ENCODE measurements around the gene ATP2A2. TPM values are rescaled to one million over a fixed set of nuclear protein-coding genes. Genes with fewer than 3 reads are reported as not detected.
"Not testable (repeated sequence)": the region's sequence is repeated elsewhere in the genome, so short reads cannot be mapped to it uniquely, and the experiment has no call there.

The ATP2A2 gene
- total and polyA plus RNA-seq, 4 experiments from 2014 or later, result 1.8 to 91.0 (median 48.0) TPM

GRCh38 chr12:110353211-110353965 lies 72.3 kb downstream of the ATP2A2 start:
- H3K27me3 Mint-ChIP-seq, result no peaks in the 10 kb centered on the region
- H3K27ac Mint-ChIP-seq, result peak overlapping the region in 3 of 7 donors; percentile 6 to 66 (median 7)
- intact Hi-C loops (cut with micrococcal nuclease), result loop anchor here (10.0 kb wide), 1 partner anchor 531 kb away; no protein-coding TSS in a partner anchor

GRCh38 chr12:110354172-110354780 lies 73.2 kb downstream of the ATP2A2 start:
- Histone ChIP-seq H3K4me1 (ENCODE audit: insufficient read depth, low read length) (peaks cover 11% of the 10 kb centered on the region), H3K4me3 (ENCODE audit: low read length in 2 of 2) (no peak overlapping the region), H3K36me3 (ENCODE audit: insufficient read depth, low read length) (no peaks in the 10 kb centered on the region), H3K27ac (ENCODE audit: low read depth, low read length) (no peak overlapping the region), H3K9me3 (ENCODE audit: control insufficient read depth in 1 of 2, low read length in 2 of 2) (no peaks in the 10 kb centered on the region), H3K27me3 (ENCODE audit: insufficient read depth, low read length) (no peaks in the 10 kb centered on the region)
- ChIA-PET CTCF (ENCODE audit: partially characterized antibody) (interaction anchor here (0.8 to 3.9 kb wide), 5 partner anchors 36 to 255 kb away, joined by 3 to 25 read pairs (median 4); no protein-coding TSS in a partner anchor), POLR2A (ENCODE audit: partially characterized antibody) (no interaction called here)
- Mint-ChIP-seq H3K4me1 (peaks cover 22 to 32% (median 28%) of the 10 kb centered on the region in 4 donors), H3K27ac (peak overlapping the region in 1 of 7 donors; percentile 7), H3K36me3 (peaks cover 0 to 7% of the 10 kb centered on the region in 2 donors), H3K27me3 (no peaks in the 10 kb centered on the region), H3K9me3 (no peaks in the 10 kb centered on the region), H3K4me3 (no peak overlapping the region)
- DNase-seq, result no peak
- intact Hi-C loops (cut with micrococcal nuclease), result loop anchor here (2.0 to 10.0 kb wide), 2 partner anchors 77 to 531 kb away; no protein-coding TSS in a partner anchor

More at GRCh38 chr12:110353211-110353965, 72.3 kb downstream of the ATP2A2 start:
- no peak for DNase-seq
- Histone ChIP-seq H3K36me3 (ENCODE audit: insufficient read depth, low read length) (no peaks in the 10 kb centered on the region), H3K4me1 (ENCODE audit: insufficient read depth, low read length) (peaks cover 20% of the 10 kb centered on the region), H3K4me3 (ENCODE audit: low read length in 2 of 2) (no peak overlapping the region), H3K27ac (ENCODE audit: low read depth, low read length) (no peak overlapping the region), H3K9me3 (ENCODE audit: control insufficient read depth in 1 of 2, low read length in 2 of 2) (no peaks in the 10 kb centered on the region), H3K27me3 (ENCODE audit: insufficient read depth, low read length) (no peaks in the 10 kb centered on the region)
- ChIA-PET CTCF (ENCODE audit: partially characterized antibody) (interaction anchor here (0.6 to 3.9 kb wide), 6 partner anchors 35 to 254 kb away, joined by 3 to 25 read pairs (median 4); no protein-coding TSS in a partner anchor), POLR2A (ENCODE audit: partially characterized antibody) (interaction anchor here (0.6 kb wide), 1 partner anchor 102 kb away, joined by 3 read pairs; no protein-coding TSS in a partner anchor)
- Mint-ChIP-seq H3K4me1 (peaks cover 25 to 37% (median 34%) of the 10 kb centered on the region in 4 donors), H3K36me3 (peaks cover 0 to 10% of the 10 kb centered on the region in 2 donors), H3K4me3 (no peak overlapping the region), H3K9me3 (no peaks in the 10 kb centered on the region)

GRCh38 chr12:110355073-110355472 lies 74.0 kb downstream of the ATP2A2 start:
- peak overlapping the region in 2 of 7 donors; percentile 19 to 30 for H3K27ac Mint-ChIP-seq
- Histone ChIP-seq H3K9me3 (ENCODE audit: control insufficient read depth in 1 of 2, low read length in 2 of 2) (no peaks in the 10 kb centered on the region), H3K4me1 (ENCODE audit: insufficient read depth, low read length) (peaks cover 3% of the 10 kb centered on the region), H3K4me3 (ENCODE audit: low read length in 2 of 2) (no peak overlapping the region), H3K27me3 (ENCODE audit: insufficient read depth, low read length) (no peaks in the 10 kb centered on the region), H3K36me3 (ENCODE audit: insufficient read depth, low read length) (no peaks in the 10 kb centered on the region), H3K27ac (ENCODE audit: low read depth, low read length) (no peak overlapping the region)
- no peaks in the 10 kb centered on the region for H3K9me3 Mint-ChIP-seq
- POLR2A ChIA-PET (ENCODE audit: partially characterized antibody), result no interaction called here
- intact Hi-C loops (cut with micrococcal nuclease), result loop anchor here (2.0 to 10.0 kb wide), 2 partner anchors 76 to 530 kb away; no protein-coding TSS in a partner anchor
- peak in 3 of 5 donors; percentile 15 to 22 (median 15) for DNase-seq
- H3K27me3 Mint-ChIP-seq, result no peaks in the 10 kb centered on the region
- H3K4me1 Mint-ChIP-seq, result peaks cover 14 to 24% (median 20%) of the 10 kb centered on the region in 4 donors
- no peaks in the 10 kb centered on the region for H3K36me3 Mint-ChIP-seq
- CTCF ChIA-PET (ENCODE audit: partially characterized antibody), result interaction anchor here (0.7 to 3.9 kb wide), 3 partner anchors 76 to 708 kb away, joined by 3 to 25 read pairs (median 4); no protein-coding TSS in a partner anchor
- peak overlapping the region in 3 of 8 donors; percentile 5 to 39 (median 18) for H3K4me3 Mint-ChIP-seq

- H3K36me3 ChIP-seq (ENCODE audit: insufficient read depth, low read length); H3K4me3 ChIP-seq (ENCODE audit: low read length in 2 of 2); H3K27ac ChIP-seq (ENCODE audit: low read depth, low read length); H3K27me3 Mint-ChIP-seq; H3K9me3 Mint-ChIP-seq; H3K4me1 ChIP-seq (ENCODE audit: insufficient read depth, low read length); H3K4me3 Mint-ChIP-seq; H3K36me3 Mint-ChIP-seq; DNase-seq; H3K9me3 ChIP-seq (ENCODE audit: control insufficient read depth in 1 of 2, low read length in 2 of 2); H3K27me3 ChIP-seq (ENCODE audit: insufficient read depth, low read length): not testable (repeated sequence)
- CTCF ChIA-PET (ENCODE audit: partially characterized antibody), result interaction anchor here (0.6 kb wide), 1 partner anchor 206 kb away, joined by 3 read pairs; no protein-coding TSS in a partner anchor
- intact Hi-C loops (cut with micrococcal nuclease), result loop anchor here (10.0 kb wide), 1 partner anchor 526 kb away; no protein-coding TSS in a partner anchor
- POLR2A ChIA-PET (ENCODE audit: partially characterized antibody), result interaction anchor here (0.6 kb wide), 1 partner anchor 82 kb away, joined by 4 read pairs; no protein-coding TSS in a partner anchor
- Mint-ChIP-seq H3K4me1 (peaks cover 10 to 16% (median 14%) of the 10 kb centered on the region in 4 donors), H3K27ac (peak overlapping the region in 1 of 7 donors; percentile 31)
Measured at GRCh38 chr12:110358384-110359097, 77.5 kb downstream of the ATP2A2 start.

GRCh38 chr12:110361216-110361615 lies 80.2 kb downstream of the ATP2A2 start:
- Histone ChIP-seq H3K36me3 (ENCODE audit: insufficient read depth, low read length) (no peaks in the 10 kb centered on the region), H3K27me3 (ENCODE audit: insufficient read depth, low read length) (no peaks in the 10 kb centered on the region), H3K4me3 (ENCODE audit: low read length in 2 of 2) (no peak overlapping the region), H3K27ac (ENCODE audit: low read depth, low read length) (no peak overlapping the region), H3K9me3 (ENCODE audit: control insufficient read depth in 1 of 2, low read length in 2 of 2) (no peaks in the 10 kb centered on the region), H3K4me1 (ENCODE audit: insufficient read depth, low read length) (no peaks in the 10 kb centered on the region)
- intact Hi-C loops (cut with micrococcal nuclease), result no loop called here
- ChIA-PET CTCF (ENCODE audit: partially characterized antibody) (interaction anchor here (0.7 kb wide), 1 partner anchor 24 kb away, joined by 3 read pairs; no protein-coding TSS in a partner anchor), POLR2A (ENCODE audit: partially characterized antibody) (no interaction called here)
- Mint-ChIP-seq H3K4me1 (peaks cover 0 to 1% (median 0%) of the 10 kb centered on the region in 4 donors), H3K36me3 (no peaks in the 10 kb centered on the region), H3K27ac (no peak overlapping the region), H3K27me3 (no peaks in the 10 kb centered on the region), H3K9me3 (no peaks in the 10 kb centered on the region), H3K4me3 (no peak overlapping the region)
- DNase-seq, result no peak

GRCh38 chr12:110365489-110366320 lies 84.7 kb downstream of the ATP2A2 start:
- H3K36me3 ChIP-seq (ENCODE audit: insufficient read depth, low read length), result no peaks in the 10 kb centered on the region
- no peak for DNase-seq
- no peak overlapping the region for H3K4me3 Mint-ChIP-seq
- peaks cover 0 to 1% (median 0%) of the 10 kb centered on the region in 4 donors for H3K4me1 Mint-ChIP-seq
- H3K4me1 ChIP-seq (ENCODE audit: insufficient read depth, low read length), result no peaks in the 10 kb centered on the region
- H3K4me3 ChIP-seq (ENCODE audit: low read length in 2 of 2), result no peak overlapping the region
- ChIA-PET CTCF (ENCODE audit: partially characterized antibody) (no interaction called here), POLR2A (ENCODE audit: partially characterized antibody) (no interaction called here)
- H3K27ac ChIP-seq (ENCODE audit: low read depth, low read length), result no peak overlapping the region
- H3K27me3 Mint-ChIP-seq, result no peaks in the 10 kb centered on the region
- H3K9me3 Mint-ChIP-seq, result no peaks in the 10 kb centered on the region
- H3K9me3 ChIP-seq (ENCODE audit: control insufficient read depth in 1 of 2, low read length in 2 of 2), result no peaks in the 10 kb centered on the region
- peak overlapping the region in 1 of 7 donors; percentile 50 for H3K27ac Mint-ChIP-seq
- no peaks in the 10 kb centered on the region for H3K27me3 ChIP-seq (ENCODE audit: insufficient read depth, low read length)
- H3K36me3 Mint-ChIP-seq, result no peaks in the 10 kb centered on the region
- intact Hi-C loops (cut with micrococcal nuclease), result no loop called here

All from CD4-positive, alpha-beta memory T cell (primary cell).